Glomerular visceral epithelial cell (primary cell): ENCODE results near the gene OR2W3.
A peak's percentile ranks its signal among the peaks of the same experiment; 100 is the strongest.

Source experiments
- DNase-seq: peaks from one replicate; pipeline ENCODE4 v3.0.0-alpha.2; 2016; ENCODE audit errors: extremely low spot score

The OR2W3 gene

DNA sequence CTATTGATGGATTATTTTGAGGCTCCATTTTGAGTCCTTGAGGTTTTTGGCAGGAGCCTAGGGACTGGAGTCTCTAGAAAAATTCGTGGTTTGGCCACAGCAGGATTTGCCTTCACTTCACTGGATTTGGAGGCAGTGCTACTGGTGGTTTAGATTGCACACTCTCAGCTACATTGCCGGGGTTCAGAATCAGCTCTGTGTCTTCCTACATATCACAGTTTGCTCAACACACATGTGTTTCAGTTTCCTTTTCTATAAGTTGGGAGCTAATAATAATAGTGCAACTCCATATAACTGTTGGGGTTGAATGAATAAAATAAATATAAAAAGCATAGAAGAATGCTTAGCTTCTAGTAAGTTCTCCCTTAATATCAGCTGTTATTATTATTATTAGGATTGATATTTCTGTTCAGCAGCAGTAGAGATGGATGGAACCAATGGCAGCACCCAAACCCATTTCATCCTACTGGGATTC is at the start of gene OR2W3:
Gene OR2W3, plus strand, starts transcription at position 425 of the 475 bp plus-strand sequence. Its CDS starts 0 bp downstream, at position 425.
- DNase-seq: no peak

DNA sequence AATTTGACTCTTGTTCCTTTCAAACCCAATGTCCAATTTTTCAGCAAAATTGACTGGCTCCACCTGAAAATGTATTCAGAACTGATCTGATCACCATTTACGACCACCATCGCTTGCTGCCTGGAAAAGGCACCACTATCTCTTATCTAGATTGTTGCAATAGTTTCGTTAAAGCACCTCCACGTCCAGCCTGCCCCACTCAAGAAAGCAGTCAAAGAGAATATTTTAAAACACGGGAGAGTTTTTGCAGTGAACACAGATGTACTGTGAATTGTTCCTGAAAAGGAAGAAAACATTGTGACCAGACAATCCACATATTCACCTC is 49.7 kb upstream of the OR2W3 start:
- DNase-seq: no peak

DNA sequence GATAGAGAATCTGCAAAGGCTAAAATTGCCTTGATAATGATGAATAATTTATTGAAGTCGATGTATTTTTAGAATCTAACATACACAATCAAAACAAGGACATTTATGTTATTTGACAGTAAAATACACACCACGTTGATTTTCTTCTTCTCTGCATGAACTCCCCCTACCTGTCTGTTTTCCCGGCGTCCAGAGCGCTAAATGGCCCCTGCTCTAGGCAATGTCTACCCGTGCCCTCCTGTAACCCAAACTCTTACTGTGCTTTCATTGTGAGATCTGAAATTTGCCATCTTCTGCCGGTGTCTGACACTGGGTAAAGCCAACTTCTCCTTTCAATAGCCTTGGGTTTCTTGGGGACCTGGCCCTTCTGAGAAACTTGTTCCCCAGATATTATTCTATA is 47.0 kb upstream of the OR2W3 start:
- DNase-seq: no peak

DNA sequence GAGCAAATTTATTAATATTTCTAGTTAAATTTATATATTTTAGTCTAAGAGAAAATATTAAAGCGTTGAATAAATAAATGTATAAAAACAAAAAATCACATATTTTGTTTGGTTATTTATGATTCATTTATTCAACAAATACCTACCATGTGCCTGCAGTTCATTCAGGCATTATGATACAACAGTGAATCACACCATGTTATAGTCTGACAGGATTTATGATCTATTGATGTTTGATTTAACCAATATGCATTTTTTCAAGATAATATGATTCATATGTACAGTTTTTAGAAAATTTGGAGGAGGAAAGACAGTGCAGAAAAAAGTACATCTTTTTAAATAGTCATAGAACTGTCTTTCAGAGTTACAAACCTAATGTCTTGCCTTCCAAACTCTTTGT is 45.8 kb upstream of the OR2W3 start:
- no peak for DNase-seq

DNA sequence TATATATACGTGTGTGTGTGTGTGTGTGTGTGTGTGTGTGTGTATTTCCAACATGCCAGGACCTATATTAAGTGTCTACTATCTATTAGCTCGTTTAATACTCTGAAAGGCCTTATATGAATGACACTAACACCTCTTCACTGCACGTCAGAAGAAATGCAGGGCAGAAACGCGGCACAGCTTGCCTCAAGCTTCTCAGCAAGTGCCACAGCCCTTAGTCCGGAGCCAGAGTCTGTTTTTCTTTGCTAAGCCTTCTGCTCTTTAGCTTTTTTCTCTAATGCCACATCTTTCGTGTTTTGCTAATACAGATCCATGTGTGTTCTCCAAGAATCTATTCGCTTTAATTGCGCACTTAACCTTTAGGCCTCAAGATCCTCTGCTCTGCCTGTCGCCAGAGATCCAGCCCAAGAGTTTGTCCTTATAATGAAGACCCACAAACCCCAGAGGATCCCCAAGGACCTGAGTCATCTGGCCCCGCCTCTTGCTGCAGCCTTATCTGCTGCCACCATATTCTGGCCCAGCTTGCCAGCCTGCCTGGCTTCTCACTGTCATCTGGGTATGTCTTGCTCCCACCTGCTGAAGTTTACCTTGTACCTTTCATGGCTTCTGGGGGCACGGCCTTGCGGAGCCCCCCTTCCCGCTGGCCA is 40.4 kb upstream of the OR2W3 start:
- DNase-seq: no peak

DNA sequence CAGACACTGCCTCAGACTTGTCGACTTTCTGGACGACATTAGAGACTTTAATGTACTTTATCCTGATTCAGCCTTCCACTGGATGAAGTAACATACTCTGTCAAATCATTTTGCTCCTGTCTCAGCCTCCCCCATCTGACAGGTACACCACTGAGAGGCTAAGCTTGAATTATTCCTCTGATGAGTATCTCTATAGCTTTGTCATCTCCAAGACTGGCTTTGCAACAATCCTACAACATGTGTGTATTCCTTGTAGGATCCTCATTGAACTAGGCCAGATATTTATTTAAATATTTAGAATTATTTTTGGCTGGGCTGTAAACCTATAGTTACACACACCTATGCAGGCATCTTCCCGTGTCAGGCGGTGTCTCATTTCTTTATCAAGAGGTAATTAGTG is 39.5 kb upstream of the OR2W3 start:
- no peak for DNase-seq

DNA sequence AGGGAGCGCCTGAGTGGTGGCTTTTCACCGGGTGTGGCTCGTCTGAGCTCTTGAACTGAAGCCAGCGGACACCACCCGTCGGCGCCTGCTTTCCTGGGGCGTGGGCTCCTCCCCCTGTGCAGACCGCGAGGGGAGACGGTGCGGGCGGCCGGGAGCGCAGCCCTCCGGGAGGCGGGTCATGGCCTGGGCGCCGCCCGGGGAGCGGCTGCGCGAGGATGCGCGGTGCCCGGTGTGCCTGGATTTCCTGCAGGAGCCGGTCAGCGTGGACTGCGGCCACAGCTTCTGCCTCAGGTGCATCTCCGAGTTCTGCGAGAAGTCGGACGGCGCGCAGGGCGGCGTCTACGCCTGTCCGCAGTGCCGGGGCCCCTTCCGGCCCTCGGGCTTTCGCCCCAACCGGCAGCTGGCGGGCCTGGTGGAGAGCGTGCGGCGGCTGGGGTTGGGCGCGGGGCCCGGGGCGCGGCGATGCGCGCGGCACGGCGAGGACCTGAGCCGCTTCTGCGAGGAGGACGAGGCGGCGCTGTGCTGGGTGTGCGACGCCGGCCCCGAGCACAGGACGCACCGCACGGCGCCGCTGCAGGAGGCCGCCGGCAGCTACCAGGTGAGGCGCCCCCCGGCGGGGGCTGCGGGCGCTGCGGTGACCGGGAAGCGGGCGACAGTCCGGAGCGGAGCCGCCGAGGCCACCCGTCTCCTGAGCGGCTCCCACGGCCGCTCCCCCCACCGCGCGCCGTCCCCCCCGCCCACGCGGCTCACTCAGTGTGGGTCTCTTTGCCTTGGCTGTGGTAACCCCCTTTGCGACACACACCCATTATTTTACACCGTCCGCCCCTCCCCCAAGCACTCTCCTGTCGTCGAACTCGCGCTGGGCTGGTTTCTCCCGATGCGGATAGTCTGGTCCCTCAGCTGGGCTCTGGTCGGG is 38.1 kb upstream of the OR2W3 start, which contains the start of gene TRIM58:
Gene TRIM58, plus strand, starts transcription at position 119 of the 916 bp plus-strand sequence. Its CDS starts 60 bp downstream, at position 179.
- peak; percentile 76 for DNase-seq

DNA sequence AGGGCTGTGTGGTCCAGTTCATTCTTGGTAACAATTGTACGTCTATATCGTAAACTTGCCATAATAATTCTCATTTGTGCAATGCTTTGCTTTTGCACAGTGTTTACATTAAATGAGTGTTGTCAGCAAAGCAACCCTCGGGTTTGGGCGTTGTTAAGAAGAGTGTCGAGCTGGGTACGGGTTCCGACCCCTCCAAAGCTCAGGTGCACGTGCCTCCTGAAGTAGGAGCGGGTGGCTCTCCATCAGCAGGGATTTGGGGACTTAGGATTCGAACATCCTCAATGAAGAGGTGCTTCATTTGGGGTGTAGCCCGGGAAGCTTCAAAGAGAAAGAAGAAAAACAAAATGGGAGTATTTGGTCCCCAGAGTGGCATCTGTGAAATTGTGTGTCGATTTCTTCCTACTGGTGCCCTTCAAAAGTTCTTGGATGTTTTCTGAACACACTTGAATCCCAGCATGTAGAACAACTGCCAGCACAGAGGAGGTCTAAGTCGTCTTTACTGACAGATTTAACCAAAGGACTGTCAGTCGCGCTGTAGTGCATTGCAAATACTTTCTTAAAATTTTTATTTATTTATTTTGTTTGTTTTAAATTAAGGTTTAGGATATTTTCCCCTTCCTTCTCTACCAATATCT is 37.3 kb upstream of the OR2W3 start:
- peak; percentile 6 for DNase-seq

DNA sequence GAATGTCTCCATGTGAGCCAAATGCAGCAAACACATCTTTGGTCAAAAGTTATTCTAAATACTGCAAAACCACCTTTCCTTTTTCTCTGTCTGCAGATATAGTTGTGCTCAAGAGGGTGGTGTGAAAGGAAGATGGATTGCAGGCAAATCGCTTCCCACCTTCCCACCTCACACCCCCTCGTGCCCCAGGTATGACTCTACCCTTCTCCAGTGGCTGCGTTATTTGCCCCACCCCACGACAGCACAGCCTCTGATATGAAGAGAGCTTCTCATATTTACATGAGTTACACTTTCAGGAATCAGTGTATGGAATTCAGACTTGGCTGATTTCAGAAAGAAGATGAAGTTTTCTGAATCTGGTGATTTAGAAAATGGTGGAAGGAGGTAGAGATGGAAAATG is 32.6 kb upstream of the OR2W3 start:
- no peak for DNase-seq

DNA sequence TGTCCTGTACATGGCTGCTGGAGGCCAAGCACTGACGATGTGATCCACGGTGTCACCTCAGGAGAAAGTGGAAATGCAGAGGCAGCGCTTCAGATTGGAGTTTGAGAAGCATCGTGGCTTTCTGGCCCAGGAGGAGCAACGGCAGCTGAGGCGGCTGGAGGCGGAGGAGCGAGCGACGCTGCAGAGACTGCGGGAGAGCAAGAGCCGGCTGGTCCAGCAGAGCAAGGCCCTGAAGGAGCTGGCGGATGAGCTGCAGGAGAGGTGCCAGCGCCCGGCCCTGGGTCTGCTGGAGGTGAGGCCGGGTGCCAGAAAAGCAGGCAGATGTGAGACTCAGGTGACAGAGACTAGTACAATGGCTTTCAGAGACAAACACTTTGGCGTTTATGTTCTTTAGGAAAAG is 30.7 kb upstream of the OR2W3 start:
- DNase-seq: no peak

DNA sequence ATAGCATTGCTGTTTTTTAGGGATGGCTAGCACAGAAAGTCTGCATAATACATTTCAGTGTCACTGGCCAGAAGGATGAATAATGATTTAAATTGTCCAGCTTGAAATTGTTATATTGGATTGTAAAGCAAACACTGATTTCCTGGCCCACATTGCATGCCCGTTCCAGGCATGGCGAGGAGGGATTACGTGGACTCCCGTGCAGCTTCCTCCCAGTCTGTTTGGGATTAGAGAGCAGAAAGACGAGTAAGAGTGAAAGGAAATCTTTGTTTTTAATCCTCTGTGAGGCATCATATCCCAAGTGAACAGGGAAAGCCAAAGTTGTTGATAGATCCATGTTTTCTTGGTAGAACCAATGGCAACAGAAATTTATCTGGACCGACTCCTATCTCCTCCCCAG is 30.0 kb upstream of the OR2W3 start:
- no peak for DNase-seq

DNA sequence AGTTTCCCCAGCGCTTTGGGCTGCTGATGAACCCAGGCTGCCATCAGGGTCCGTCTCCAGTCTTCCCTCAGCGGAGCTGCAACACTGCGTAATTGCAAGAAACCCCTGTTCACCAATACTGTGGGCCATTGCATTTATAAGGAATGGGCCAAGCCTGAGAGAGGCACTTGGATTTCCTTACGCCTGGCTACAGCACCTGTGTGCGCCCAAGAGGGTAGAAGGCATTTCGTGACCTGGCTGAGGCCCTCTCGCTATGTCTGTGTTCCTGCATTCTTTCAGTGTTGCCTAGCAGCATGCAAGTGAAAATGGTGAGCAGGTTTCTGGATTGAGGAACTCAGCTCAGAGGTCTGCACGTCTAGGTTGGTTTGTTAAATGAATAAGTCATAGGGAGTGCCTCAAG is 12.0 kb upstream of the OR2W3 start:
- no peak for DNase-seq

DNA sequence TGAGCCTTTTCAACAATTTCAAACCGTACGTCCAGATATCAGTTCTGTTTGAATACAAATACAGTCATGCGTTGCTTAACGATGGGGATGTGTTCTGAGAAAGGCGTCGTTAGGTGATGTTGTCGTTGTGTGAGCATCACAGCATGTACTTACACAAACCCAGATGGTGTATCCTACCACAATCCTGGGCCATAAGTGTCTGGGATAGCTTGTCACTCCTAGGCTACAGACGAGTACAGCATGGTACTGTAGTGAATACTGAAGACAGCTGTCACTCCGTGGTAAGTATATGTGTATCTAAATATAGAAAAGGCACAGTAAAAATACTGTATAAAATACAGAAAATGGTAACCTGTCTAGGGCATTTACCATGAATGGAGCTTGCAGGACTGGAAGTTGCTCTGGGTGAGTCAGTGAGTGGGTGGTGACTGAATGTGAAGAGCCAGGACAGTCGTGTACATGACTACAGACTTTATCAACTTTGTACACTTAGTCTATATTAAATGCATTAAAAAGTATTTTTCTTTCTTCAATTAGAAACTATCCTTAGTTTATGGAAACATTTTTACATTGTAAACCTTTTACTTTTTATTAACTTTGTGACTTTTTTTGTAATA is 10.5 kb upstream of the OR2W3 start:
- DNase-seq: no peak

DNA sequence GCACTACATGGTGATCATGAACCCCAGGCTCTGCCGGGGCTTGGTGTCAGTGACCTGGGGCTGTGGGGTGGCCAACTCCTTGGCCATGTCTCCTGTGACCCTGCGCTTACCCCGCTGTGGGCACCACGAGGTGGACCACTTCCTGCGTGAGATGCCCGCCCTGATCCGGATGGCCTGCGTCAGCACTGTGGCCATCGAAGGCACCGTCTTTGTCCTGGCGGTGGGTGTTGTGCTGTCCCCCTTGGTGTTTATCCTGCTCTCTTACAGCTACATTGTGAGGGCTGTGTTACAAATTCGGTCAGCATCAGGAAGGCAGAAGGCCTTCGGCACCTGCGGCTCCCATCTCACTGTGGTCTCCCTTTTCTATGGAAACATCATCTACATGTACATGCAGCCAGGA is 589 bp downstream of the OR2W3 start:
- no peak for DNase-seq

DNA sequence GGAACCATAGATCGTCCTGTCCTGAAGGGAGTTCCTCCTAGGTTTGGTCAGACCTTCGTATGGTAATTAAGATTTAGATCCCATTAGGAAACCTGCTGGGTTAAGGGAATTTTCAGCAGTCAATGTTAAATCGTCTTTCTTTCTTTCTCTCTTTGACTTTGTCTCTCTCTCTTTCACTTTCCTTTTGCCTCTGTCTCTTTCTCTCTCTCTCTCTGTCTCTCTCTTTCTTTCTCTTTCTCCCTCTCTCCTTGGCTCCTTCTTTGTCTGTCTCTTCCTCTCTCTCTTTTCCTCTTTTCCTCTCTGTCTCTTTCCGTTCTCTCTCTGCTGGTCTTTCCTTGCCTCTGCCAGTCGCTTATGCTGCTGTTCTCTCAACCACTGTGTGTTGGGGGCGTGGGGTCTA is 8.7 kb downstream of the OR2W3 start:
- DNase-seq: no peak

DNA sequence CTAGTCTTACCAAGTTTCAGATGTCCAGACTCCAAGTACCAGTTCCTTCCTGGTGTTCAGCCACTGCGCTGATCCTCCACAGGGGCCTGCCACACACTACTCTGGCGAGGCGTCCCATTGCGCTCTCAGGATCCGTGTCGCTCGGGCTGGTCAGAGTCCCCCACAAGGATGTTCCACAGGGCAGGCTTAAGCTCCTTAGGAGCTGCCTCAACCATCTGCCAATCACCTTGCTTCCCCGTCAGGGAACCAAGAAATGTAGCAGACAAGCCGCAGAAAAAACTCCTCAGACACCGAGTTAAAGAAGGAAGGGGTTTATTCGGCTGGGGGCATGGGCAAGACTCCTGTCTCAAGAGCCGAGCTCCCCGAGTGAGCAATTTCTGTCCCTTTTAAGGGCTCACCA is 9.8 kb downstream of the OR2W3 start:
- no peak for DNase-seq

DNA sequence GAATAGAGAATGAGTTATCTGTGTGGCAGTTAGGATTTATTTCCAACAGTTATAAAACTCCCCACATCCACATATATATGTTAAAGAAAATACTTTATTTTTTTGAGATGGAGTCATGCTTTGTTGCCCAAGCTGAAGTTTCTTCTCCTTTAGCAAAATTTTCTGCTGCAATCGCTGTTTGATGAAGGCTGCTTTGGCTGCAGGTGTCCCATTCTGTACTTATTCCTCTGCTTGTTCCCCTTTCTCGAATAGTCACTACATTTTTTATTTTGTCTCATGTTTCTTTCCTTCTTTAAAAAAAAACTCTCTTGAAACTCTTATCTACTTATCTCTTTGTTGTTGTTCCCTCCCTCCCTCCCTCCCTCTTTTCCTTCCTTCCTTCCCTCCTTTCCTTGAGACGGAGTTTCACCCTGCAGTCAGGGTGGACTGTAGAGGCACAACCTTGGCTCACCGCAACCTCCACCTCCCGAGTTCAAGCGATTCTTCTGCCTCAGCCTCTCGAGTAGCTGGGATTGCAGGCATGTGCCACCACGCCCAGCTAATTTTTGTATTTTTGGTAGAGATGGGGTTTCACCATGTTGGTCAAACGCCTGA is 10.6 kb downstream of the OR2W3 start:
- no peak for DNase-seq

DNA sequence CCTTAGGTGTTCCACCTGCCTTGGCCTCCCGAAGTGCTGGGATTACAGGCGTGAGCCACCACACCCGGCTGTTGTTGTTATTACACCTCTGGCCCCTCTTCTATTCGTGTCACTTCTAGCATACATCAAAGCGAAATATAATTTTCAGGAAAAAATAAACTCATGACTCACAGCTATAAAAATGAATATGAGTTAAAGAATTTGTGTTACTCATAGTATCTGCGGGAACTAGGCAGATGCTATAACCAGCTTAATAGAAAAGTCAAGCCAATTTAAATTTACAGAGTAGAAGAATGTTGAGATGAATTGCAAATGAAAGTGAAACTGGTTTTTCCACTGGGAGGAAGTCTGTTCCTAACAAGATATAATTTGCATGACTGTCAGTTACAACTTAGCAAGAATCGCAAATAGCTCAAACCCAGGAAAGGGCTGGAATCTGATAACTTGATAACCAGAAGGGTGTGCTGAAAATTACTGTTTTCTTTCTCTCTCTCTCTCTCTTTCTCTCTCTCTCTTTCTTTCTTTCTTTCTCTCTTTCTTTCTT is 11.2 kb downstream of the OR2W3 start:
- peak; percentile 61 for DNase-seq

DNA sequence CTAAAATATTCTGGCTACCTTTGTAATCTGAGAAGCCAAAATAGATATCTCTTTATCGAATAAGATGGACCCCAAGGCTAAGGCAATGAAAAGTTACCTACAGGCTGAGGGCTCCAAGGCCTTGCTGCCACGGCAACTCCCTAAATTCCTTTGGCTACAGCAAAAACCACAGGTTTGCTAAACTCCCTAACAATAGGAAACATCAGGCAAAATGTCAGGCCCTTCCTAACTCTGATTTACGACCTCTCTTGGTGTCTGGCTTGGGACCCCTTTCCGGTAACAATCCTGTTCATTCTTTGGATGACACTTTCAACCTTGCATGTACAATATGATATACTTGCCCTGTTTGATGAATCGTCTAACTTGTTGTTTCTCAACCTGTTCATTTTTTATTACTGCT is 13.4 kb downstream of the OR2W3 start:
- no peak for DNase-seq

DNA sequence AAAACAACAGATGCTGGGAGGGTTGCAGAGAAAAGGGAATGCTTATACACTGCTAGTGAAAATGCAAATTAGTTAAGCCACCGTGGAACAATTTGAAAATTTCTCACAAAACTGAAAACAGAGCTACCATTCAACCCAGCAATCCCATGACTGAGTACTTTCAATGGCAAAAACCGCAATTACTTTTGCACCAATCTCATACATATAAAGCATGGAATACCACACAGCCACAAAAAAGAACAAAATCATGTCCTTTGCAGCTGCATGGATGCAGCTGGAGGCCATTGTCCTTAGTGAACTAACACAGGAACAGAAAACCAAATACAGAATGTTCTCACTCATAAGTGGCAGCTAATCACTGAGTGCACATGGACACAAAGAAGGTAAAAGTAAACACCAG is 18.4 kb downstream of the OR2W3 start:
- DNase-seq: no peak

DNA sequence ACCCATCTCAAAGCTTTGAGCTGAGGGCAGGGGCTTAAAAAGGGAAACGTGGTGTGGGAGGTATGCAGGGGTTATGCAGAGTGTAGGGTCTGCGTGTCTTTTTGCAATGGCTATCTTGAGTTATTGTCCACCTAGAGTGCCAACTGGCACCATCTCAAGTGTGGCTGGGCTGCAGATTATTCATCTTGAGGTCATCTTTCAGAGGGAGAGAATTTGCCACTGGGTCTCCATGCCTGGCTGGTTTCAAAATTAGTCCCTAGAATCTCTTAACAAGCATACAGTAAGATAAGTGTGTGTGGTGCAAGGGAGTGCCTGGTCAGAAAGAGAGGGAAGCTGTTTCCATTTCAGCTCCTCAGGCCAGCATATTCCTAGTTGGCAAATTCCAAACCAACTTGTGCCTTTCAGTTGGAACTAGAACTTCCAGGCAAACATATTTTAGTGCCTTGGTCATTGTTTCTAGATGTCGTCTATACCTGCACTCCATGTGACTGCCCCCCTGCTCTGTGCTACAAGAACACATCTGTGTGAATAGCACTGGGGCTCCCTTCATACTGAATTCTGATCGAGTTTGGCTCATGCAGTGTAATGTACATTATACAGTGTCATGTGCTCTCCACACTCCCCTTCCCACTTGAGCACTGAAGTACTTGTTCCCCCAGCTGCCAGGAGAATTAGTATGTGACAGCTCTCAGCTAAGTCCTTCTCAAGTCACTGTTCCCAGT is 19.7 kb downstream of the OR2W3 start:
- DNase-seq: peak; percentile 30
